ENCODE measurements around the gene DSG2. TPM values are rescaled to one million over a fixed set of nuclear protein-coding genes. Genes with fewer than 3 reads are reported as not detected.
"Not testable (repeated sequence)": the region's sequence is repeated elsewhere in the genome, so short reads cannot be mapped to it uniquely, and the experiment has no call there.

The DSG2 gene
- total RNA-seq, 2 experiments from 2014 or later = 0.11 to 0.14 TPM

GRCh38 chr18:31492671-31493070 is 5.3 kb upstream of the DSG2 start:
- ATAC-seq (ENCODE audit: poor library complexity) (no peak), DNase-seq (no peak)
- Histone ChIP-seq H3K36me3 (ENCODE audit: insufficient read depth, low read length) (no peaks in the 10 kb centered on the region), H3K9me3 (ENCODE audit: control insufficient read depth in 1 of 2, insufficient read depth in 1 of 2, low read length in 2 of 2) (peaks cover 0 to 5% of the 10 kb centered on the region in 2 experiments), H3K27ac (ENCODE audit: low read depth in 1 of 2, low read length in 2 of 2) (no peak overlapping the region), H3K27me3 (ENCODE audit: control insufficient read depth in 1 of 2, insufficient read depth in 2 of 2, low read length in 2 of 2) (peaks cover 10 to 17% of the 10 kb centered on the region in 2 experiments), H3K4me3 (ENCODE audit: low read length) (no peak overlapping the region), H3K4me1 (ENCODE audit: insufficient read depth, low read length) (peaks cover 3% of the 10 kb centered on the region)
- H3K4me1 Mint-ChIP-seq (ENCODE audit: low read depth) = no peaks in the 10 kb centered on the region
- ChIA-PET CTCF (no interaction called here), POLR2A (no interaction called here)
- no peaks in the 10 kb centered on the region for H3K36me3 Mint-ChIP-seq (ENCODE audit: low read depth)
- H3K27me3 Mint-ChIP-seq = peaks cover 41% of the 10 kb centered on the region
- no peak overlapping the region for H3K4me3 Mint-ChIP-seq
- no peaks in the 10 kb centered on the region for H3K9me3 Mint-ChIP-seq
- H3K27ac Mint-ChIP-seq = no peak overlapping the region
- no peak for TF ChIP-seq CTCF (IDR thresholded peaks at IDR 0.05)
- intact Hi-C loops (cut with DNase I, micrococcal nuclease) = no loop called here

- DNase-seq (no peak), ATAC-seq (ENCODE audit: poor library complexity) (no peak)
- Mint-ChIP-seq H3K4me1 (ENCODE audit: low read depth) (no peaks in the 10 kb centered on the region), H3K4me3 (no peak overlapping the region), H3K36me3 (ENCODE audit: low read depth) (no peaks in the 10 kb centered on the region), H3K27me3 (peaks cover 41% of the 10 kb centered on the region), H3K9me3 (no peaks in the 10 kb centered on the region), H3K27ac (no peak overlapping the region)
- TF ChIP-seq CTCF (IDR thresholded peaks at IDR 0.05) = no peak
- Histone ChIP-seq H3K4me1 (ENCODE audit: insufficient read depth, low read length) (peaks cover 4% of the 10 kb centered on the region), H3K36me3 (ENCODE audit: insufficient read depth, low read length) (no peaks in the 10 kb centered on the region), H3K4me3 (ENCODE audit: low read length) (no peak overlapping the region), H3K9me3 (ENCODE audit: control insufficient read depth in 1 of 2, insufficient read depth in 1 of 2, low read length in 2 of 2) (peaks cover 0 to 7% of the 10 kb centered on the region in 2 experiments), H3K27me3 (ENCODE audit: control insufficient read depth in 1 of 2, insufficient read depth in 2 of 2, low read length in 2 of 2) (peaks cover 11 to 18% of the 10 kb centered on the region in 2 experiments), H3K27ac (ENCODE audit: low read depth in 1 of 2, low read length in 2 of 2) (no peak overlapping the region)
- intact Hi-C loops (cut with DNase I, micrococcal nuclease) = no loop called here
- ChIA-PET CTCF (no interaction called here), POLR2A (no interaction called here)
These were observed 4.8 kb upstream of the DSG2 start for GRCh38 chr18:31493171-31493570.

GRCh38 chr18:31493941-31494340 is 4.0 kb upstream of the DSG2 start:
- no peak overlapping the region for H3K27ac ChIP-seq (ENCODE audit: low read depth in 1 of 2, low read length in 2 of 2)
- peaks cover 16 to 24% of the 10 kb centered on the region in 2 experiments for H3K27me3 ChIP-seq (ENCODE audit: control insufficient read depth in 1 of 2, insufficient read depth in 2 of 2, low read length in 2 of 2)
- ATAC-seq (ENCODE audit: poor library complexity) (no peak), DNase-seq (no peak)
- ChIA-PET POLR2A (no interaction called here), CTCF (no interaction called here)
- Mint-ChIP-seq H3K4me3 (no peak overlapping the region), H3K27me3 (peaks cover 48% of the 10 kb centered on the region), H3K9me3 (no peaks in the 10 kb centered on the region), H3K27ac (no peak overlapping the region), H3K36me3 (ENCODE audit: low read depth) (no peaks in the 10 kb centered on the region), H3K4me1 (ENCODE audit: low read depth) (peaks cover 2% of the 10 kb centered on the region)
- H3K4me1 ChIP-seq (ENCODE audit: insufficient read depth, low read length) = peaks cover 8% of the 10 kb centered on the region
- intact Hi-C loops (cut with DNase I, micrococcal nuclease) = no loop called here
- H3K4me3 ChIP-seq (ENCODE audit: low read length) = no peak overlapping the region
- H3K36me3 ChIP-seq (ENCODE audit: insufficient read depth, low read length) = no peaks in the 10 kb centered on the region
- H3K9me3 ChIP-seq (ENCODE audit: control insufficient read depth in 1 of 2, insufficient read depth in 1 of 2, low read length in 2 of 2) = peaks cover 0 to 10% of the 10 kb centered on the region in 2 experiments
- TF ChIP-seq CTCF (IDR thresholded peaks at IDR 0.05) = no peak

- CTCF ChIA-PET; POLR2A ChIA-PET; ATAC-seq (ENCODE audit: poor library complexity); H3K4me3 Mint-ChIP-seq; H3K4me1 ChIP-seq (ENCODE audit: insufficient read depth, low read length); H3K27ac Mint-ChIP-seq; H3K4me1 Mint-ChIP-seq (ENCODE audit: low read depth); H3K4me3 ChIP-seq (ENCODE audit: low read length); intact Hi-C loops (cut with DNase I, micrococcal nuclease); H3K27ac ChIP-seq (ENCODE audit: low read depth in 1 of 2, low read length in 2 of 2); H3K36me3 ChIP-seq (ENCODE audit: insufficient read depth, low read length); DNase-seq; H3K9me3 Mint-ChIP-seq; H3K36me3 Mint-ChIP-seq (ENCODE audit: low read depth): not testable (repeated sequence)
- H3K27me3 Mint-ChIP-seq = peaks cover 55% of the 10 kb centered on the region
- Histone ChIP-seq H3K9me3 (ENCODE audit: control insufficient read depth in 1 of 2, insufficient read depth in 1 of 2, low read length in 2 of 2) (peaks cover 0 to 10% of the 10 kb centered on the region in 2 experiments), H3K27me3 (ENCODE audit: control insufficient read depth in 1 of 2, insufficient read depth in 2 of 2, low read length in 2 of 2) (peaks cover 23 to 32% of the 10 kb centered on the region in 2 experiments)
These were observed 3.2 kb upstream of the DSG2 start for GRCh38 chr18:31494705-31495244.

Measured in CD4-positive, alpha-beta T cell (primary cell).